Coronary artery (tissue), 2 donors: ENCODE results near the gene NPFFR2.

Source experiments
- DNase-seq: peaks from one replicate; pipeline ENCODE4 v3.0.0-alpha.2; 2017; ENCODE audit warnings: low spot score
- H3K27ac ChIP-seq, 2 donors: fragments of 200-600 bp; sonication (generic); one replicate each; pipeline ENCODE4 v1.5.1; 2016 to 2019
- H3K4me3 ChIP-seq: fragments of 200-600 bp; sonication (generic); 2 replicates; pipeline ENCODE4 v1.5.1; 2016; ENCODE audit warnings: mild to moderate bottlenecking, moderate library complexity
- CTCF ChIP-seq: fragments of 200-600 bp; sonication (generic); IDR thresholded peaks from one replicate; pipeline ENCODE4 v1.5.1; 2019; ENCODE audit warnings: antibody characterized with exemption

NPFFR2 gene

GRCh38 chr4:72109959-72110497 lies 78.2 kb downstream of the NPFFR2 start:
- no peak for TF ChIP-seq CTCF
- Histone ChIP-seq H3K4me3 (no peak overlapping the region), H3K27ac (no peak overlapping the region)
- no peak for DNase-seq

- DNase-seq, result no peak
- H3K27ac ChIP-seq, result no peak overlapping the region
- no peak overlapping the region for H3K4me3 ChIP-seq
- no peak for TF ChIP-seq CTCF
These were observed 79.1 kb downstream of the NPFFR2 start for GRCh38 chr4:72110886-72111285.

GRCh38 chr4:72111863-72112262 lies 80.1 kb downstream of the NPFFR2 start:
- Histone ChIP-seq H3K4me3 (no peak overlapping the region), H3K27ac (no peak overlapping the region)
- DNase-seq, result no peak
- TF ChIP-seq CTCF, result no peak

- no peak for DNase-seq
- H3K4me3 ChIP-seq, result no peak overlapping the region
- TF ChIP-seq CTCF, result no peak
- no peak overlapping the region for H3K27ac ChIP-seq
These were observed 80.8 kb downstream of the NPFFR2 start for GRCh38 chr4:72112514-72113156.

- TF ChIP-seq CTCF, result no peak
- Histone ChIP-seq H3K4me3 (no peak overlapping the region), H3K27ac (no peak overlapping the region)
- no peak for DNase-seq
These were observed 86.2 kb downstream of the NPFFR2 start for GRCh38 chr4:72118017-72118416.

GRCh38 chr4:72119946-72120345 lies 88.1 kb downstream of the NPFFR2 start:
- no peak overlapping the region for H3K4me3 ChIP-seq
- TF ChIP-seq CTCF, result no peak
- DNase-seq, result no peak
- no peak overlapping the region for H3K27ac ChIP-seq

- no peak for DNase-seq
- no peak overlapping the region for H3K27ac ChIP-seq
- no peak overlapping the region for H3K4me3 ChIP-seq
- TF ChIP-seq CTCF, result no peak
These were observed 96.9 kb downstream of the NPFFR2 start for GRCh38 chr4:72128741-72129140.
